H1 (cell line): ENCODE data around the gene GALNT6.

Experiments used
- CBX8 ChIP-seq: fragments of 300-800, 300-1000 bp; sonication (generic); IDR thresholded peaks from 2 replicates; pipeline ENCODE4 v1.7.1; 2016; ENCODE audit warnings: low read depth, low read length, borderline replicate concordance
- CEBPB ChIP-seq: IDR thresholded peaks from 2 replicates; pipeline ENCODE4 v1.6.1; 2012; ENCODE audit warnings: low read depth, low read length
- CHD2 ChIP-seq: IDR thresholded peaks from 2 replicates; pipeline ENCODE4 v1.6.1; 2012; ENCODE audit warnings: low read length, improper control_type of control experiment
- CREB1 ChIP-seq: IDR thresholded peaks from 2 replicates; pipeline ENCODE4 v1.6.1; 2012; ENCODE audit warnings: inconsistent platforms
- EZH2 ChIP-seq: fragments of 200-600 bp; sonication (generic); IDR thresholded peaks from 2 replicates; pipeline ENCODE4 v1.7.1; 2012; ENCODE audit warnings: low read depth, mild to moderate bottlenecking, moderate library complexity, low read length, inconsistent platforms; ENCODE audit not compliant: severe bottlenecking
- KDM1A ChIP-seq: fragments of 200-600, 300-600 bp; sonication (generic); IDR thresholded peaks from 2 replicates; pipeline ENCODE4 v1.7.1; 2016; ENCODE audit warnings: mild to moderate bottlenecking, low read length, borderline replicate concordance
- PHF8 ChIP-seq: fragments of 200-600 bp; sonication (generic); conservative IDR thresholded peaks from 2 replicates; pipeline ENCODE4 v1.7.1; 2012; ENCODE audit warnings: low read depth, mild to moderate bottlenecking, inconsistent platforms, low read length, moderate library complexity
- POLR2A ChIP-seq, 2 experiments: IDR thresholded peaks; 1 replicate in 1 of 2; 2 replicates in 1 of 2; pipeline ENCODE4 v1.6.1; 2011; ENCODE audit warnings: low read depth in 2 of 2, low read length in 2 of 2, mild to moderate bottlenecking in 2 of 2; ENCODE audit errors: control extremely low read depth in 1 of 2
- SIN3A ChIP-seq, 2 experiments: IDR thresholded peaks in 1 of 2; conservative IDR thresholded peaks in 1 of 2; 2 replicates each; pipeline ENCODE4 v1.6.1; 2011 to 2012; ENCODE audit warnings: low read length in 2 of 2, improper control_type of control experiment in 1 of 2, low read depth in 1 of 2, mild to moderate bottlenecking in 1 of 2
- SUZ12 ChIP-seq: fragments of 200-600 bp; sonication (generic); IDR thresholded peaks from 2 replicates; pipeline ENCODE4 v1.6.1; 2012; ENCODE audit warnings: mild to moderate bottlenecking, inconsistent platforms, low read length, moderate library complexity, mixed read lengths
- TAF1 ChIP-seq: IDR thresholded peaks from 2 replicates; pipeline ENCODE4 v1.6.1; 2011; ENCODE audit warnings: mild to moderate bottlenecking, low read depth, low read length
- YY1 ChIP-seq: IDR thresholded peaks from 2 replicates; pipeline ENCODE4 v1.6.1; 2011; ENCODE audit warnings: low read depth, mild to moderate bottlenecking, low read length
- TF ChIP-seq, protein P1 (sequence below), 3 experiments: IDR thresholded peaks; 1 replicate in 2 of 3; 2 replicates in 1 of 3; pipeline versions ENCODE4 v1.5.1 to v1.6.1; 2011; ENCODE audit warnings: low read length in 3 of 3, mild to moderate bottlenecking in 3 of 3, inconsistent platforms in 2 of 3, low read depth in 1 of 3, moderate library complexity in 1 of 3; ENCODE audit not compliant: insufficient read depth in 1 of 3; ENCODE audit errors: control extremely low read depth in 1 of 3
- TF ChIP-seq, protein P2 (sequence below): IDR thresholded peaks from 2 replicates; pipeline ENCODE4 v1.6.1; 2011; ENCODE audit warnings: low read length, improper control_type of control experiment

DNA sequence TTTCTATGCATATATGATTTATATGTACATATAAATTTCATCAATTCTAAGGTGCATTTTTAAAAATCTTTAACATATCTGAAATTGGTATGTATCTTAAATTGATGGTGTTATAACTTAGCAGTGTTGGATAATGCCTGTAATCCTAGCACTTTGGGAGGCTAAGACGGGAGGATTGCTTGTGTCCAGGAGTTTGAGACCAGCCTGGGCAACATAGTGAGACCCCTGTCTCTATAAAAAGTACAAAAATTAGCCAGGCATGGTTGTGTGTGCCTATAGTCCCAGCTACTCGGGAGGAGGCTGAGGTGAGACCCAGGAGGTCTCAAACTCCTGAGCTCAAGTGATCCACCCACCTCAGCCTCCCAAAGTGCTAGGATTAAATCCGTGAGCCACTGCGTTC, 6.5 kb upstream of the GALNT6 start:
- TF ChIP-seq, protein P1, sequence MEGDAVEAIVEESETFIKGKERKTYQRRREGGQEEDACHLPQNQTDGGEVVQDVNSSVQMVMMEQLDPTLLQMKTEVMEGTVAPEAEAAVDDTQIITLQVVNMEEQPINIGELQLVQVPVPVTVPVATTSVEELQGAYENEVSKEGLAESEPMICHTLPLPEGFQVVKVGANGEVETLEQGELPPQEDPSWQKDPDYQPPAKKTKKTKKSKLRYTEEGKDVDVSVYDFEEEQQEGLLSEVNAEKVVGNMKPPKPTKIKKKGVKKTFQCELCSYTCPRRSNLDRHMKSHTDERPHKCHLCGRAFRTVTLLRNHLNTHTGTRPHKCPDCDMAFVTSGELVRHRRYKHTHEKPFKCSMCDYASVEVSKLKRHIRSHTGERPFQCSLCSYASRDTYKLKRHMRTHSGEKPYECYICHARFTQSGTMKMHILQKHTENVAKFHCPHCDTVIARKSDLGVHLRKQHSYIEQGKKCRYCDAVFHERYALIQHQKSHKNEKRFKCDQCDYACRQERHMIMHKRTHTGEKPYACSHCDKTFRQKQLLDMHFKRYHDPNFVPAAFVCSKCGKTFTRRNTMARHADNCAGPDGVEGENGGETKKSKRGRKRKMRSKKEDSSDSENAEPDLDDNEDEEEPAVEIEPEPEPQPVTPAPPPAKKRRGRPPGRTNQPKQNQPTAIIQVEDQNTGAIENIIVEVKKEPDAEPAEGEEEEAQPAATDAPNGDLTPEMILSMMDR (IDR thresholded peaks at IDR 0.05; ENCODE audit: control extremely low read depth in 1 of 3, insufficient read depth in 1 of 3, low read depth in 1 of 3, low read length in 3 of 3), result no peak
- no peak for TF ChIP-seq POLR2A (IDR thresholded peaks at IDR 0.05; ENCODE audit: control extremely low read depth in 1 of 2, low read depth in 2 of 2, low read length in 2 of 2)
- no peak for TF ChIP-seq EZH2
- TF ChIP-seq SUZ12, result no peak
- no peak for TF ChIP-seq CEBPB
- TF ChIP-seq CREB1, result no peak
- TF ChIP-seq CBX8, result no peak
- no peak for TF ChIP-seq PHF8
- no peak for TF ChIP-seq TAF1
- TF ChIP-seq CHD2, result no peak
- TF ChIP-seq SIN3A (conservative IDR thresholded peaks at IDR 0.05 in 1 of 2, IDR thresholded peaks at IDR 0.05 in 1 of 2; ENCODE audit: low read depth in 1 of 2, low read length in 2 of 2), result no peak
- TF ChIP-seq KDM1A, result no peak
- no peak for TF ChIP-seq YY1
- TF ChIP-seq, protein P2, sequence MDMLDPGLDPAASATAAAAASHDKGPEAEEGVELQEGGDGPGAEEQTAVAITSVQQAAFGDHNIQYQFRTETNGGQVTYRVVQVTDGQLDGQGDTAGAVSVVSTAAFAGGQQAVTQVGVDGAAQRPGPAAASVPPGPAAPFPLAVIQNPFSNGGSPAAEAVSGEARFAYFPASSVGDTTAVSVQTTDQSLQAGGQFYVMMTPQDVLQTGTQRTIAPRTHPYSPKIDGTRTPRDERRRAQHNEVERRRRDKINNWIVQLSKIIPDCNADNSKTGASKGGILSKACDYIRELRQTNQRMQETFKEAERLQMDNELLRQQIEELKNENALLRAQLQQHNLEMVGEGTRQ, result no peak
